Activated naive CD8-positive, alpha-beta T cell (primary cell): Measurements from ENCODE around the gene STIM1.
A peak's percentile ranks its signal among the peaks of the same experiment; 100 is the strongest.

Experiments used
- H3K27ac Mint-ChIP-seq: one replicate; pipeline ENCODE4 v1.8.0; 2021; ENCODE audit warnings: mixed read lengths
- H3K27me3 Mint-ChIP-seq: one replicate; pipeline ENCODE4 v1.8.0; 2021; ENCODE audit warnings: mixed read lengths
- H3K36me3 Mint-ChIP-seq: one replicate; pipeline ENCODE4 v1.8.0; 2021; ENCODE audit warnings: mixed read lengths
- H3K4me1 Mint-ChIP-seq: one replicate; pipeline ENCODE4 v1.8.0; 2021; ENCODE audit warnings: low read depth, mixed read lengths
- H3K4me3 Mint-ChIP-seq: one replicate; pipeline ENCODE4 v1.8.0; 2021; ENCODE audit warnings: mild to moderate bottlenecking, mixed read lengths
- H3K9me3 Mint-ChIP-seq: one replicate; pipeline ENCODE4 v1.8.0; 2021; ENCODE audit warnings: low read depth, mixed read lengths

The STIM1 gene

GRCh38 chr11:4019891-4020290 is 164.4 kb downstream of the STIM1 start:
- Mint-ChIP-seq H3K27me3 (no peaks in the 10 kb centered on the region), H3K9me3 (no peaks in the 10 kb centered on the region), H3K36me3 (peaks cover 19% of the 10 kb centered on the region), H3K27ac (peak overlapping the region; percentile 52), H3K4me3 (no peak overlapping the region), H3K4me1 (peaks cover 50% of the 10 kb centered on the region)

DNA sequence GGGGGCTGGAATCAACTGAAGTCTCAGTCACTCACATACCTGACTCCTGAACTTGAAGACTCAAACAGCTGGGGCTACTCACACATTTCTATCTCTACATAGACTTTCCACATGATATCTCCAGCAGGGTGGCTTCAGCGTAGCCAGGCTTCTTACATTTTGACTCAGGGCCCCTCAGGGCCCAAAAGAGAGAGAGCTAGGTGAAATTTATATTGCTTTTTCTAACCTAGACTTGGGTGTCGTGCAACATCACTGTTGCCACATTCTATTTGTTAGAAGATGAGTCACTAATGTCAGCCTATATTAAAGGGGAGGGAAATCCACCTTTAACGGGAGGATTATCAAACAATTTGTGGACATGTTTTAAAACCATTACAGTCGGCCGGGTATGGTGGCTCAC is 167.2 kb downstream of the STIM1 start:
- H3K27me3 Mint-ChIP-seq, result no peaks in the 10 kb centered on the region
- peaks cover 28% of the 10 kb centered on the region for H3K4me1 Mint-ChIP-seq
- H3K36me3 Mint-ChIP-seq, result peaks cover 34% of the 10 kb centered on the region
- H3K27ac Mint-ChIP-seq, result peak overlapping the region; percentile 58
- peaks cover 4% of the 10 kb centered on the region for H3K9me3 Mint-ChIP-seq
- H3K4me3 Mint-ChIP-seq, result no peak overlapping the region

DNA sequence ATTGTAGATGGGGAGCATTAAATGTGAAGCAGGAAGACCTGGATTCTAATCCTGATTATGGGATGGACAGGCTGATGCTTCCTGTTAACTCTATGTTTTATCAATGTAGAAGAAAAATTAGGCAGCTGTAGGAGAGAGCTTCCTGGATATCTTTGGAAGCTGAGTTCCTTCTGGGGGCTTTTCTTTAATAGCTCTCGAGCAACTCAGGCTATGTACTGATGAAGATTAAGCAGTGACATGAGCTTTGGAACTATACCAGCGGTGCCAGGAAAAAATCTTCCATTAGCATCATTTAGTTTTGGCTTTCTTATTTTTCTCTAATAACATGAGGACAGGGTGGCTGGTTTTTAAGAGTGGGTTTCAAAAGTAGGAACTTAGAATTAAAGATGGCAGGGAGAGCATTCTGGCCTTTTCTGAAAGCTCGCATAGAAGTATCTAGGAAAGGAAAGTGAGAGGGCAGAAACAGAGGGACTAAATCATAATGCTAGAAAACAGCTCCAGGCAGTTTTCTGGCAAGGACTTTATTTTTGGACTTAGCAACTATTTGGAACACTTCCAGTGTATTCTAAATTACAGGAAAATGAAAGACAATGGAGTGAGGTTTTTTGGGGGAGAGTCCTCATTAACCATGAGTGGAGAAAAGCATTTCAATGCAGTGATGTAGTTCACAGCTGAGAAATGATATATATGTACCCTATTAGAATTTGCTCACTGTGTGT is 169.9 kb downstream of the STIM1 start:
- Mint-ChIP-seq H3K36me3 (peaks cover 39% of the 10 kb centered on the region), H3K27ac (peak overlapping the region; percentile 29)

GRCh38 chr11:4025967-4026324 is 170.5 kb downstream of the STIM1 start:
- Mint-ChIP-seq H3K27me3 (no peaks in the 10 kb centered on the region), H3K36me3 (peaks cover 36% of the 10 kb centered on the region), H3K4me1 (peaks cover 14% of the 10 kb centered on the region), H3K9me3 (peaks cover 4% of the 10 kb centered on the region), H3K4me3 (no peak overlapping the region), H3K27ac (no peak overlapping the region)

More for the DNA sequence above, 169.9 kb downstream of the STIM1 start:
- Mint-ChIP-seq H3K9me3 (peaks cover 4% of the 10 kb centered on the region), H3K4me3 (no peak overlapping the region), H3K4me1 (peaks cover 16% of the 10 kb centered on the region), H3K27me3 (no peaks in the 10 kb centered on the region)

GRCh38 chr11:4026389-4026788 is 170.9 kb downstream of the STIM1 start:
- Mint-ChIP-seq H3K4me3 (no peak overlapping the region), H3K4me1 (peaks cover 13% of the 10 kb centered on the region), H3K9me3 (peaks cover 5% of the 10 kb centered on the region), H3K27ac (no peak overlapping the region), H3K36me3 (peaks cover 38% of the 10 kb centered on the region), H3K27me3 (no peaks in the 10 kb centered on the region)

- Mint-ChIP-seq H3K36me3 (peaks cover 46% of the 10 kb centered on the region), H3K4me3 (no peak overlapping the region), H3K27me3 (no peaks in the 10 kb centered on the region), H3K9me3 (peaks cover 12% of the 10 kb centered on the region), H3K27ac (peak overlapping the region; percentile 8), H3K4me1 (peaks cover 10% of the 10 kb centered on the region)
Observed at GRCh38 chr11:4027746-4028145, 172.3 kb downstream of the STIM1 start.

GRCh38 chr11:4030197-4030596 is 174.7 kb downstream of the STIM1 start:
- H3K9me3 Mint-ChIP-seq, result peaks cover 12% of the 10 kb centered on the region
- H3K27me3 Mint-ChIP-seq, result no peaks in the 10 kb centered on the region
- no peak overlapping the region for H3K27ac Mint-ChIP-seq
- H3K4me1 Mint-ChIP-seq, result peaks cover 16% of the 10 kb centered on the region
- H3K36me3 Mint-ChIP-seq, result peaks cover 39% of the 10 kb centered on the region
- no peak overlapping the region for H3K4me3 Mint-ChIP-seq

DNA sequence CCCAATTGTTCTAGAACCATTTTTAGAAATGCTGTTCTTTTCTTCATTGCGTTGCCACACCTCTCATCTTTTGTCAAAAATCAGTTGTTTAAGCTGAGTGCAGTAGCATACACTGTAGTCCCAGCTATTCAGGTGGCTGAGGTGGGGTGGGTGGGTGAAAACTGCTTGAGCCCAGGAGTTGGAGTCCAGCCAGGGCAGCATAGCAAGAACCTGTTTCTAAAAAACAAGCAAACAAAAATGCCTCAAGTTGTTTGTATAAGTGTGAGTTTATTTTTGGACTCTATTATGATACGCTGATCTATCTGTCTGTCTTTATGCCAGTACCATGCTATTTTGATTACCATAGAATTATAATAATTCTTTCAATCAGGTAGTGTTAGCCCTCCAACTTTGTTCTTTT is 176.6 kb downstream of the STIM1 start:
- Mint-ChIP-seq H3K27ac (peak overlapping the region; percentile 73), H3K9me3 (peaks cover 11% of the 10 kb centered on the region), H3K36me3 (peaks cover 32% of the 10 kb centered on the region)

DNA sequence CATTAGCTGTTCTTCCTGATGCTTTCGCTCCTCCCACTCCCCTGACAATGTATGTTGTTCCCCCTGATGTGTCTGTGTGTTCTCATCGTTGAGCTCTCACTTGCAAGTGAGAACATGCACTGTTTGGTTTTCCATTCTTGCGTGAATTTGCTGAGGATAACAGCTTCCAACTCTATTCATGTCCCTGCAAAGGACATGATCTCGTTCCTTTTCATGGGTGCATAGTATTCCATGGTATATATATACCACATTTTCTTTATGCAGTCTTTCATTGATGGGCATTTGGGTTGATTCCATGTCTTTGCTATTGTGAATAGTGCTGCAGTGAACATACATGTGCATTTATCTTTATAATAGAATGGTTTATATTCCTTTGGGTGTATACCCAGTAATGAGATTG is 180.5 kb downstream of the STIM1 start:
- H3K4me3 Mint-ChIP-seq, result no peak overlapping the region
- peaks cover 11% of the 10 kb centered on the region for H3K9me3 Mint-ChIP-seq
- H3K36me3 Mint-ChIP-seq, result peaks cover 24% of the 10 kb centered on the region
- H3K4me1 Mint-ChIP-seq, result peaks cover 35% of the 10 kb centered on the region
- no peaks in the 10 kb centered on the region for H3K27me3 Mint-ChIP-seq
- H3K27ac Mint-ChIP-seq, result no peak overlapping the region

More for the DNA sequence above, 176.6 kb downstream of the STIM1 start:
- Mint-ChIP-seq H3K27me3 (no peaks in the 10 kb centered on the region), H3K4me3 (no peak overlapping the region), H3K4me1 (peaks cover 26% of the 10 kb centered on the region)

DNA sequence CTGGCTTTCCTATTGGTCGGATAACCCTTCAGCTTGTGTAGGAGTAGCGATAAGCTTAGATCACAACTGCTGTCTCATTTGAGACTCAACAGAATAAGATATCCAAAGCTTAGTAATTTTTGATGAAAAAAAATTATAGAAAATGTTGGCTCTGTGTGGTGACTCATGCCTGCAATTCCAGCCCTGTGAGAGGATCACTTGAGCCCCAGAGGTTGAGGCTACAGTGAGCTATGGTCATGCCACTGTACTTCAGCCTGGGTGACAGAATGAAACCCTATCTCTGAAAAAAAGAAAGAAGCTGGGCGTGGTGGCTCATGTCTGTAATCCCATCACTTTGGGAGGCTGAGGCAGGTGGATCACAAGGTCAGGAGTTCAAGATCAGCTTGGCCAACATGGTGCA is 183.5 kb downstream of the STIM1 start:
- Mint-ChIP-seq H3K27ac (no peak overlapping the region), H3K4me3 (no peak overlapping the region), H3K36me3 (peaks cover 10% of the 10 kb centered on the region), H3K9me3 (peaks cover 3% of the 10 kb centered on the region), H3K27me3 (no peaks in the 10 kb centered on the region), H3K4me1 (peaks cover 40% of the 10 kb centered on the region)

DNA sequence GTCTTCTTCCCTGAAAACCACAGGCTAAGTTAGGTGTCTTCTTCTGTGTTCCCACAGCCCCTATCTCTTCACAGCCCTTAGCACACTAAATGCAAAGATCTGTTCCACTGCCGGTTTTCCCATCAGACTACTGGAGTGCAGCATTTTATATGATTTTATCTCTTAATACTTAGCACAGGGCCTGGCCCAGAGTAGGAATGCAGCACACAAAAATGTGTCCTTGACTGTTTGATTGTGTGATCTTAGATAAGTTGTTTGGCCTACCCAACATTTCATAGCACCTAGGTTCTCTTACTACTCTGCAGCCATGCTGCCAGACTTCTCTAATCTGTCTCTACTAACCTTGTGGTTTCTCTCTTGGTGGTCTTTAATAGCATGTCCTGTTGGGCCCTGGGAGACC is 185.0 kb downstream of the STIM1 start:
- H3K9me3 Mint-ChIP-seq, result peaks cover 3% of the 10 kb centered on the region
- H3K36me3 Mint-ChIP-seq, result peaks cover 8% of the 10 kb centered on the region
- no peak overlapping the region for H3K27ac Mint-ChIP-seq
- no peak overlapping the region for H3K4me3 Mint-ChIP-seq
- peaks cover 44% of the 10 kb centered on the region for H3K4me1 Mint-ChIP-seq
- H3K27me3 Mint-ChIP-seq, result no peaks in the 10 kb centered on the region

- Mint-ChIP-seq H3K9me3 (no peaks in the 10 kb centered on the region), H3K27me3 (no peaks in the 10 kb centered on the region), H3K4me1 (peaks cover 39% of the 10 kb centered on the region), H3K27ac (peak overlapping the region; percentile 36), H3K4me3 (no peak overlapping the region), H3K36me3 (no peaks in the 10 kb centered on the region)
Observed at GRCh38 chr11:4041731-4042391, 186.4 kb downstream of the STIM1 start.

- Mint-ChIP-seq H3K4me1 (peaks cover 32% of the 10 kb centered on the region), H3K27me3 (no peaks in the 10 kb centered on the region), H3K27ac (no peak overlapping the region), H3K4me3 (no peak overlapping the region), H3K9me3 (no peaks in the 10 kb centered on the region), H3K36me3 (no peaks in the 10 kb centered on the region)
Observed at GRCh38 chr11:4044976-4045646, 189.6 kb downstream of the STIM1 start.

- Mint-ChIP-seq H3K9me3 (no peaks in the 10 kb centered on the region), H3K27ac (no peak overlapping the region), H3K36me3 (peaks cover 4% of the 10 kb centered on the region), H3K4me1 (peaks cover 19% of the 10 kb centered on the region), H3K27me3 (no peaks in the 10 kb centered on the region), H3K4me3 (no peak overlapping the region)
Observed at GRCh38 chr11:4048340-4048739, 192.9 kb downstream of the STIM1 start.

- Mint-ChIP-seq H3K4me3 (no peak overlapping the region), H3K27ac (no peak overlapping the region), H3K36me3 (peaks cover 4% of the 10 kb centered on the region), H3K9me3 (no peaks in the 10 kb centered on the region), H3K27me3 (no peaks in the 10 kb centered on the region), H3K4me1 (peaks cover 17% of the 10 kb centered on the region)
Observed at GRCh38 chr11:4049006-4049405, 193.5 kb downstream of the STIM1 start.
